IPS-NIHi11 (cell line): ENCODE results near the gene FAM9B.
"Not testable (repeated sequence)": the region's sequence is repeated elsewhere in the genome, so short reads cannot be mapped to it uniquely, and the experiment has no call there.

ENCODE experiments used
- DNase-seq: peaks from one replicate; pipeline ENCODE4 v3.0.0; 2012; ENCODE audit warnings: mixed read lengths, low spot score

The FAM9B gene

GRCh38 chrX:9033989-9034388 is at the start of gene FAM9B:
FAM9B (minus strand) TSS chrX:9034127; CDS start chrX:9032986, 1,141 bp downstream.
- DNase-seq = no peak

- no peak for DNase-seq
These were observed 47.3 kb upstream of the FAM9B start for GRCh38 chrX:9081271-9081670.

- no peak for DNase-seq
These were observed 40.4 kb upstream of the FAM9B start for GRCh38 chrX:9074326-9074725.

- DNase-seq = no peak
These were observed 38.4 kb upstream of the FAM9B start for GRCh38 chrX:9072281-9072680.

- no peak for DNase-seq
These were observed 37.2 kb upstream of the FAM9B start for GRCh38 chrX:9071031-9071650.

GRCh38 chrX:9069573-9069972 is 35.6 kb upstream of the FAM9B start:
- no peak for DNase-seq

GRCh38 chrX:9064694-9065093 is 30.8 kb upstream of the FAM9B start:
- DNase-seq = no peak

- no peak for DNase-seq
These were observed 28.7 kb upstream of the FAM9B start for GRCh38 chrX:9062641-9063040.

GRCh38 chrX:9055354-9055753 is 21.4 kb upstream of the FAM9B start:
- no peak for DNase-seq

- no peak for DNase-seq
These were observed 18.2 kb upstream of the FAM9B start for GRCh38 chrX:9052081-9052480.

GRCh38 chrX:9050331-9050730 is 16.4 kb upstream of the FAM9B start:
- no peak for DNase-seq

GRCh38 chrX:9048801-9049200 is 14.9 kb upstream of the FAM9B start:
- no peak for DNase-seq

GRCh38 chrX:9038244-9038643 is 4.3 kb upstream of the FAM9B start:
- no peak for DNase-seq

- no peak for DNase-seq
These were observed 3.4 kb upstream of the FAM9B start for GRCh38 chrX:9037296-9037695.

GRCh38 chrX:9033586-9033985 is 341 bp downstream of the FAM9B start:
- DNase-seq = no peak

GRCh38 chrX:9033179-9033578 is 748 bp downstream of the FAM9B start:
- peak; percentile 4 for DNase-seq

- no peak for DNase-seq
These were observed 10.6 kb downstream of the FAM9B start for GRCh38 chrX:9023293-9023692.

GRCh38 chrX:9019151-9019550 is 14.8 kb downstream of the FAM9B start:
- no peak for DNase-seq

GRCh38 chrX:9018332-9018731 is 15.6 kb downstream of the FAM9B start:
- DNase-seq = not testable (repeated sequence)

GRCh38 chrX:9003041-9003440 is 30.9 kb downstream of the FAM9B start:
- no peak for DNase-seq

GRCh38 chrX:8988446-8988845 is 45.5 kb downstream of the FAM9B start:
- peak; percentile 4 for DNase-seq

GRCh38 chrX:8987672-8988250 is 46.2 kb downstream of the FAM9B start:
- no peak for DNase-seq

- no peak for DNase-seq
These were observed 49.7 kb downstream of the FAM9B start for GRCh38 chrX:8984231-8984630.

GRCh38 chrX:8981723-8982122 is 52.2 kb downstream of the FAM9B start:
- DNase-seq = no peak
